ENCODE data around the gene HINT2.
A peak's percentile ranks its signal among the peaks of the same experiment; 100 is the strongest.

HINT2 gene

DNA sequence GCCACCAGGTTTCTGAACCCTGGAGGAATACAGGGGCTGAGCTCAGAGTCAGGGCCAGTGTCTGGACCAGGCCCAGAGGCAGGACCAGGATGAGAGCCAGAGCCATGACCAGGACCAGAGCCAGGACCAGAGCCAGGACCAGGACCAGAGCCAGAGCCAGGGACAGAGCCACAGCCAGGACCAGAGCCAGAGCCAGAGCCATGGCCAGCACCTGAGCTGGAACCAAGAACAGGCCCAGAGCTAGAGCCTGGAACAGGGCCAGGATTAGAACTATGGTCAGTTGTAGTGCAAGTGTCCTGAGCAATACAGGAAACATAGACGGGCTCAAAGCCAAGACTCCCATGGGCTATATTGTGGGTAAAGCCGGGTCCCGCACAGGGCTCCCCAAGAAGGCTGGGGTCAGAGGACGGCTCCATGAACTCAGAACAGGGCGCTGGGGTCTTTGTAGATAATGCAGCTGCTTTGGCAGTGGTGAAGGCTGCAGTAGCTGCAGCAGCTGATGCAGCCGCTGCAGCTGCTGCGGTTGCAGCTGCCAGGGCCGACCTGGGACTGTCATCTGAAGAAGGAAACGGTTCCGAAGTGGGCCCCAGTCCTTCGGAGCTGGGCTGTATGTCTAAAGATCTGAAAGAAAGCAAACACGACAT, 3.3 kb downstream of the HINT2 start:
- DNase-seq = no peak

GRCh38 chr9:35810122-35810521, 4.7 kb downstream of the HINT2 start:
- no peak for DNase-seq

GRCh38 chr9:35808433-35808832, 6.4 kb downstream of the HINT2 start:
- DNase-seq = no peak

- DNase-seq = no peak
Observed at GRCh38 chr9:35806101-35806500, 8.7 kb downstream of the HINT2 start.

DNA sequence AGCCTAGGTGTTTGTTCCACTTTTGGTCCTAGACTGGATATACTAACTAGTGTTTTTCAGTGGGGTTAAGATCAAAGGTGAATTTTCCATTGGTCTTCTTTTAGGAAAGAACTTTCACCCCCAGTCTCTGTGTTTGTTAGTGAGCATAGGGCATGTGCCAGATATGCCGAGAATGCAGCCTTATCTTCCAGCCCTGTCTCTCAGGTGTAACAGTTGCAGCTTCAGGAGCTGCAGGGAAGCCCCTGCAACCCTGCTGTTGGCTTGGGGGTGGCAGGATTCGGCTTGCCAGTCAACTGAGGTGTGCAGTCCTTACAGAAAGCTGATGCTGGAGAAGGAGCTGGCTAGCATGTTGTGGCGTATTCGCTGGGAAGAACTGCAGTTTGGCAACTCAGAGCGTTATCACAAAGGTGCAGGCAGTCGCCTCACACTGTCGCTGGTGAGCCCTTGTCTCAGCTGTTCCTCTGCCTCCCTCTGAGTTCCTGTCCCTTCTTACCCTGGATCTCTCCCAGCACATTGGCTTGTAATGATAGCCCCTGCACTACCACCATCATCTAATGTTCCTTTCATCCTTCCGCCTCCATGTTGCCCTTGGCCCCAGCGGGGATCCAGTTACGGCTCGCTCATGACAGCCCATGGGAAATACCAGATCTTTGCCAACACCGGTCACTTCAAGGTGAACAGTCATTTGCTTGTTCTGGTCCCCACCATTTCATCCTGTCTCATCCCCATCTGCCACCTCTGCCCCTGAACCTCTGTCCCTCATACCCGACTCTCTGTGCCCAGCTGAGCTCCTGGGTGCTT, 13.3 kb downstream of the HINT2 start:
- no peak for DNase-seq

- DNase-seq = no peak
Observed at GRCh38 chr9:35800530-35800929, 14.3 kb downstream of the HINT2 start.

DNA sequence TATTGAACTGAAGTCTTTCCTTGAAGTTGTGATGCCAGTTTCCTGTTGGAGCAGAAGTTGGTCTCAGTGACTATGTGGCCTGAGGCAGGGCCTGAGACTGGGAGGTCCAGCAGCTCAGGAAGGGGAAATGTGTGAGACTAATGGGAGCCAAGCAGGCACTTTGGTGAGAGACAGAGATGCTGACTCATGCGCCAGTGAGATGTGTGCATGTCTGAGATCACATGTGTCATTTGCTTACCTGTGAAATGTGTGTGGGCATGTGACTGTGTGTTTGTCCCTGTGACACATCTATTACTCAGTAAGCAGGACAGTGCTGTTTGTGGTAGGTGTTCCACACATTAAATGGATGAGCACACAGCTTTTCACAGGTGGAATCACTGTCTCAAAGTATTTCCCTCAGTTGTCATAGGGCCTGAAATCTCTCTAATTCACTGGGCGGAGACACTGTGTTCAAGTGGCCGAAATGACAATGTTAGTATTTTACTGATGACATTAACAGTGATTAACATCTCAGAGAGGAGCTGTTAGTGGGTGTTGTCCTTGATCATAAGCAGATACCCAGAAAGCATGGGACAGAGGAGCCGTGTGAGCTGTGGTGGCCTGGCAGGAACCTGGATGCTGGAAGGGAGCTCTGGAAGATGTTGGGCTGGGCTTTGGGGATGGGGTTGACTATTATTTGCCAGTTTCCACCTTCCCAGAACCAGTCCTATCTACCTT, 16.0 kb downstream of the HINT2 start:
- DNase-seq = peak in 3 of 4 experiments; percentile 27 to 46 (median 31)

GRCh38 chr9:35797311-35798109, 17.3 kb downstream of the HINT2 start:
- DNase-seq = no peak

DNA sequence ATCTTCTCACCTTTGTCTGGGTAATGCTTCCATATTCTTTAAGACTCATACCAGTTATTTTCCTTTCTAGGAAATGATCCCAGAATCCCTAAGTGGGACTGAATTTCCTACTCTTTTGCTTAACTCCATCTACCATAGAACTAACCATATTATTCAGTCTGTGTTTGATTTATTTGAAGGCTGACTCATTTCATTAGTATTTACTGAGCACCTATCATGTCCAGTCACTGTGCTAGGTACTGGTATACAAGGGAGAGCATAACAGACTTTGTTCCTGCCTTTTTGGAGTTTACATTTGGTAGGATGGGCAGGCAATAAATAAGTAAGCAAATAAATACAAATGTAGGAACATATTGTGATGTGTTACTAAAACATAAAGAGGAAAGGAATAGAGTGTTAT, 19.1 kb downstream of the HINT2 start:
- no peak for DNase-seq

DNA sequence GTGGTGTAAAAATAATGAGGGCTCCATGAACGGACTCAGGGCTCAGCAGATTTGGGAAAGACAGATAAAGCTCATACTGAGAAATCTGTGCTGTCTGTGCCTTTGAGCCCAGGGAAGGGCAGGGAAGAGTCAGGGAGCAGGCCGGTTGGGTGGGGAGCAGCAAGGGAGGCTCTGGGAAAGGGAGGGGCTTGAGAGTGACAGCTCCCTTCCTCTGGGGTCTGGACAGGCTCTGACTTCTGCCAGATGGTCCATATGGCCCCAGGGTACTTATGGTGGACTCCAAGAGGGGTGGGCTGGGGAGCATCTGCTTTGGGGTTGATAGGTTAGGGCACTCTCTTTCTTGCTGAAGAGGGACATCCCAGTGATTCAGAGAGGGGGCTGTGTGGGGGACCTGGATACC, 21.4 kb downstream of the HINT2 start:
- DNase-seq = no peak

DNA sequence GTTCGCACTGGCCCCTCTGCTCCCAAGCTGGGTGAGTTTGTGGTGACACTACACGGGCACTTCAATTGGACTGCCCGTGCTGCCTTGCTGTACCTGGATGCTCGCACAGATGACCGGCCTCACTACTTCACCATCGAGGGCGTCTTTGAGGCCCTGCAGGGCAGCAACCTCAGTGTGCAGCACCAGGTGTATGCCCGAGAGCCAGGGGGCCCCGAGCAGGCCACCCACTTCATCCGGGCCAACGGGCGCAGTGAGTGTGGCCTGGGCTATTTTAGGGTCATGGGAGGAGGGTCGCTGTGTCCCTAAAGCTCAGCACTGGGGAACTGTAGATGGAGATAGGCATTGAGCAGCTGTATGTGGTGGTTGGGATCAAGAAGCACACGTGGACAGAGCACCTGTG, 22.0 kb downstream of the HINT2 start:
- DNase-seq = no peak

- no peak for DNase-seq
Observed at GRCh38 chr9:35792024-35792813, 22.6 kb downstream of the HINT2 start.

- peak in 2 of 4 experiments; percentile 40 to 59 for DNase-seq
Observed at GRCh38 chr9:35791297-35791921, 23.4 kb downstream of the HINT2 start, which contains the start of gene NPR2. NPR2 (plus strand) TSS chr9:35791591; CDS start chr9:35792409, 818 bp downstream.

GRCh38 chr9:35790385-35791296, 24.2 kb downstream of the HINT2 start:
- peak; percentile 68 to 84 (median 75) for DNase-seq

DNA sequence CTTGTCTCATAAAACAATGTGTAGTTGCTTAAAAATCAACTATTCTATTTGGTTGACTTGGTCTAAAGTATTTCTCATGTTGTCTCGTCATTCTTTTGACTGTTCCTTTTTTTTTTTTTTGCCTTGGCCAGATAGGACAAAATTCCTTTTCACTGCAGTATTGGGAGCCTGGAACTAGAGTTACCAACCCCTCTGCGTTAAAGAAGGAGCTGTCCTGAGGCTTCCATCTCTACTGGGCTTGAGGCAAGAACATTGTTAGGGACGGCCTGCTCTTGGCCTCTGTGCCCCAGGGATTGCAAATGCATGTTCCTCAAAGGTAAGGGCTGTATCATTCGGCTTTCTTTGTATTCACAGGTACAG, 24.8 kb downstream of the HINT2 start:
- no peak for DNase-seq

- DNase-seq = no peak
Observed at GRCh38 chr9:35789541-35789940, 25.3 kb downstream of the HINT2 start.

- DNase-seq = no peak
Observed at GRCh38 chr9:35783418-35783817, 31.4 kb downstream of the HINT2 start.

DNA sequence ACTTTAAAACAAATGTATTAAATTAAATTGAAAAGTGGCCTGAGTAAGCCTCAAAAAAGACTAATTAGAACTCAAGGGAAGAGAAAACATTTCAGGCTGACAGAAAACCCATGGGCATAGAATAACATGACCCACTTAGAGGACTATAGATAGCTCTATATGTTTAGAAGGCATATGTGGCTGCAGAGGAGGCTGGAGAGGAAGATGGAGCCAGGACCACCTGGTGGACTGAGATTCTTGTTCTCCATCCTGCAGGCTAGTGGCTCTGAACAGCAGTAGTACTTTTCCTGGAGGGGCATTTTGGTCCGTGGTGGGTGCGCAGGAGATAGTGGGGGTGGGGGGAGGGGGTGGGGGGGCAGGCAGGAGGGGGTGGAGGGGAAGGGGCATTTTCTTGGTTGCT, 33.8 kb downstream of the HINT2 start:
- no peak for DNase-seq

- DNase-seq = no peak
Observed at GRCh38 chr9:35778496-35778895, 36.3 kb downstream of the HINT2 start.

- DNase-seq = peak in 1 of 4 experiments; percentile 36
Observed at GRCh38 chr9:35776018-35776417, 38.8 kb downstream of the HINT2 start.

All from suppressor macrophage (primary cell).